Activated naive CD4-positive, alpha-beta T cell (primary cell): ENCODE results near the gene WIPF2.

Source experiments
- DNase-seq, 4 experiments: peaks; one replicate each; lab custom pipeline; 2025; lab: John Stamatoyannopoulos, UW

Gene WIPF2, protein sequence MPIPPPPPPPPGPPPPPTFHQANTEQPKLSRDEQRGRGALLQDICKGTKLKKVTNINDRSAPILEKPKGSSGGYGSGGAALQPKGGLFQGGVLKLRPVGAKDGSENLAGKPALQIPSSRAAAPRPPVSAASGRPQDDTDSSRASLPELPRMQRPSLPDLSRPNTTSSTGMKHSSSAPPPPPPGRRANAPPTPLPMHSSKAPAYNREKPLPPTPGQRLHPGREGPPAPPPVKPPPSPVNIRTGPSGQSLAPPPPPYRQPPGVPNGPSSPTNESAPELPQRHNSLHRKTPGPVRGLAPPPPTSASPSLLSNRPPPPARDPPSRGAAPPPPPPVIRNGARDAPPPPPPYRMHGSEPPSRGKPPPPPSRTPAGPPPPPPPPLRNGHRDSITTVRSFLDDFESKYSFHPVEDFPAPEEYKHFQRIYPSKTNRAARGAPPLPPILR

DNA sequence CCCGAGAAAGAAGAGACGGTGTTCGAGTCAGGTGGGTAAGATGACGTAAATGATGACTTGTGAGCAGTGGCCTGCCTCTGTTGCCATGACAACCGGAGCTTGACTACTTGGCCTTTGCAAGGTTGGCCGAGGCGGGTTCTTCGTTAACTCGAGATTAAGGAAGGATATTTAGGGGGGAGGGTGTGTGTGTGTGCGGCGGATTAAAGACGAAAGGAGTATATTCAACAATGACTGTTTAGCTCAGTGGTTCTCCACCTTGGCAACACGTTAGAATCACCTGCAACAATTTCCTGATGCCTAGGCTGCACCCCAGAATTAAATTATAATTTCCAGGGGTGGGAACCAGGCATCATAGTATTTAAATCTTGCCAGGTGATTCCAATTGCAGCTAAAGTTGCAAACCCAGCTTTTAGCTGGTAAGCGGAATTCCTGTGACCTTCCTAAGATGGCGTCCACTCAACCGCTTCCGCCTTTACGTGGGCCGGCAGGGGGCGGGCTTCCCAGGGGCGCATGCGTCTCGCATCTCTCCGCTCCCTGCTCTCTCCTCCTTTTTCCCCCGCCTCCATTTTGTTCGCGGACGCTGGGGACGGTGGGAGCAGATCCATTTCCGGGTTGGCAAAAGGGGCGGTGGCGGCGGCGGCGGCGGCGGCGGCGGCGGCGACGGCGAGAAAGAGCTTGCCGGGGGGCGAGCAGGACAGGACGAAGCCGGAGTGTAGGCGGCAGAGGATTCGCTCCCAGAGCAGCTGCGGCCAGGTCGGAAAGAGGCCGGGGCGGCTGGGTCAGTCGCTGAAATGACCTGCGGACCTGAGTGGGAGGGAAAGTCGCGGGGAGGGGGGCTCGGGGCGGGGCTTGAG, at the start of gene WIPF2:
TSS of gene WIPF2 (plus strand) at position 565 of the 854 bp plus-strand sequence. CDS start 37,156 bp downstream, outside the sequence.
- DNase-seq = peak; percentile 87 to 94 (median 92)

DNA sequence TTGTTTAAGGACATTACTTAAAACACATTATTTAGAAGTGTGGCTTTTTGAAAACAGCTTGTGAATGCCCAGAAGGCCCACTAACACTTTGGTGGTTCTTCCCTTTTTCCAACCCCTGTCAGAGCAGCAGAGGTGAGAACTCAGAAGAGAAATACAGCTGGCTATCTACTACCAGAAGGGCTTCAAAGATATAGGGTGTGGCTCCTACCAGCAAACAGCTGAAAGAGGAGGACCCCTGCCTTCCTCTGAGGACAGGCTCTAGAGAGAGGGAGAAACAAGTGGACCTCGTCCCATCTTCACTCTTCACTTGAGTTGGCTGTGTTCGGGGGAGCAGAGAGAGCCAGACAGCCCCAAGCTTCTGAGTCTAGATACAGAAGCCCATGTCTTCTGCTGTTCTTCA, 48.8 kb upstream of the WIPF2 start:
- no peak for DNase-seq

DNA sequence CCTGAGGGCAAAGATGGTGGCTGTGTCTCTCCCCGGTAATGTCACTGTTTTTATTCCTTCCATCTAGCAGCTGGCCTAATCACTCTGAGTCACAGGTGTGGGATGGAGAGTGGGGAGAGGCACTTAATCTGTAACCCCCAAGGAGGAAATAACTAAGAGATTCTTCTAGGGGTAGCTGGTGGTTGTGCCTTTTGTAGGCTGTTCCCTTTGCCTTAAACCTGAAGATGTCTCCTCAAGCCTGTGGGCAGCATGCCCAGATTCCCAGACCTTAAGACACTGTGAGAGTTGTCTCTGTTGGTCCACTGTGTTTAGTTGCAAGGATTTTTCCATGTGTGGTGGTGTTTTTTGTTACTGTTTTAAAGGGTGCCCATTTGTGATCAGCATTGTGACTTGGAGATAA, 47.4 kb upstream of the WIPF2 start:
- no peak for DNase-seq

DNA sequence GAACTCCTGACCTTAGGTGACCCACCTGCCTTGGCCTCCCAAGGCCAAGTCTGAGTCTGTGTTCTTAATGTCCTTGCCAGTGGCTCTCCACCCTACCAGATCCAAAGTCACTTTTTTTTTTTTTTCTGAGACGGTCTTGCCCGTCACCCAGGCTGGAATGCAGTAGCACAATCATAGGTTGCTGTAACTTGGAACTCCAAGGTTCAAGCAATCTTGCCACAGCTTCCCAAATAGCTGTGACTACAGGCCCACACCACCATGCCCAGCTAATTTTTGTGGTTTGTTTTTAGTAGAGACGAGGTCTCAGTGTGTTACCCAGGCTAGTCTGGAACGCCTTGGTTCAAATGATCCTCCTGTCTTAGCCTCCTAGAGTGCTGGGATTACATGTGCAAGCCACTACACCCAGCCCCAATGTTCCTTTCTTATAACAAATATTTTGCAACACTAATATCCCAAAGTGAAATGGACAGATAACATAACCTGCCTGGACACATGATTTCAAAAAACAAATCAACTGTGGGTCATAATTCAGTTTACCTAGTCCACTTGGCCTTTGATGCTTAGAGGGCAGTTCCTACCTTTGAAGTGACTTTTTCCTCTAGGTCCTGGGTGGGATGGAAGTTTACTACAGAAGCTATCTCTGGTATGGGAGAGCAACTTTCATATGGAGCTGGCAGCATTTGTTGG, 45.9 kb upstream of the WIPF2 start:
- DNase-seq = no peak

DNA sequence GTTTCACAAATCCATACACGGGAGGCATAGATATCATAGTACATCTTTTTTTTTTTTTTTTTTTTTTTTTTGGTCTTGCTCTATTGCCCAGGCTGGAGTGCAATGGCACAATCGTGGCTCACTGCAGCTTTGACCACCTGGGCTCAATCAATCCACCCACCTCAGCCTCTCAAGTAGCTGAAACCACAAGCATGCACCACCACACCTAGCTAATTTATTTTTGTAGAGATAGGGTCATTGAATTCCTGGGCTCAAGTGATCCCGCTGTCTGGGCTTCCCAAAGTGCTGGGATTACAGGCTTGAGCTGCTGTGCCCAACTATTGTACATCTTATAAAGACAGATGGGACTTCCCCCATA, 45.3 kb upstream of the WIPF2 start:
- DNase-seq = no peak

DNA sequence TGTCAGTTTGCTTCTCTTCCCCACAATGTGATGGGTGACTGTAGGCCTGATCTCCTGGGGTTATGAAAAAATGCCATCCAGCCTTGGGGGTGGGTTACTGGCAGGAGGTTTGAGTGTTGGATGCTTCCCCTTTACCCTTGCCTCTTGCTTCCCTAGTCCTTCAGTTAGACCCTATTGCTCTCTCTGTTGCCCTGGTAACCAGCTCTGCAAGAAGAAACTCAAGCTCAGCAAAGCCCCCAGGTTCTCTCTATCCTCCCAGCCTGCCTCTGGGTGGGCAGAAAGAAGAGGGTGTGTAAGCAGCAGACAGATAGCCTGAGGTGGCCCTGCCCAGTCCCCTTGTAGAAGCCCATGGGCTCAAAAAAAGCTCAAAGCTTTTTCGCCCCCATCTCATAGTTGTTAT, 44.6 kb upstream of the WIPF2 start:
- DNase-seq = no peak

DNA sequence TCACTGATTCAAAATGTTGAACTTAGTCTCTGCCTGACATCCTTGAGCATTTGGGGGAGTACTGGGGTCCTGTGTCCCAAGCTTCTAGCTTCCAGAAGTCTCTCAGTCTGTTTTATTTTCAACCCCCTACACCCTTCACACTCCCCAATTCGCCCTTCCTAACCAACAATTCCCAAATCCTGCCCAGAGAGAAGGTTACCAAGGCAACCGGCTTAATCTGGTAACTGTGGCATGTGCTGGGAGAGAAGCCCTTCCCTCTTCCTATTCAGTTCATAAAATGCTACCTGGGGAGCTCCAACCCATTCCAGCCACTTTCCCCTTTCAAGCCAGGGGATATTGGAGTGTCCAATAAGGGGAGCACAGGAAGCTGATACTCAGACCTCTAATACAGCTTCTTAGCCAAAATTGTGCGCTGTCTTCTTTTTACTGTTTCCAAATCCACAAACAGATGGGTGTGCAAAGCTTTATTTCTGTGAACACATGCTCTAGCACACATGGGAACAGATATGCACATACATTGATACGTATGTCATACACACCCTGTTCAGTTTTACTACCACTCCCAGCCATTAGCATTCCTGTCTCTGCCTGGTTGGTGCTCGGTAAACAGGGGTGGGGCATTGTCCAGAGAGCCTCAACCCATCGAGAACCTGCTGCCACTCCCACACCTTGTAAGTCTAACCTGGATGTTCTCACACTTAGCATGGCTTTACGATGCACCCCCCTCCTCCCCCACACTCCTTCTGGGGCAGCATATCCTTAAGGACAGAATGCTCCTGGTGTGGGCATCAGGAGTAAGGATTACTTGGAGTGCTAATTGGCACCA, 43.0 kb upstream of the WIPF2 start:
- DNase-seq = no peak

DNA sequence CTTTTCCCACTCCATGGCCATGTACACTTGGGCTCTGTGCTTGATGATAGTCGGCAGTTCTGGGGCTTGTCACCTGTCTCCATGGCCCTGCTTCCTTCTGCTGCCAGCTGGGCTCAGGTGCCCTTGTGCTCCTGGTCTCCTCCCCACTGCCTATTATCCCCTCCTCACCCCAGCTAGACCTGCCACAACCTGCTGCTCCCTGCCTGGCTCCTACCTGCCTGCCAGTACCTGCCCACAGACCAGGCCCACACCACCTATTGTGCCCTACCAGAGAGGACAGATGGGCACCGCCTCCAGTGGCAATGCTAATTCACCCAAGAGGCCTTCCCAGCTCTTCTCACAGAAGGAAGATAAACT, 42.4 kb upstream of the WIPF2 start:
- no peak for DNase-seq

DNA sequence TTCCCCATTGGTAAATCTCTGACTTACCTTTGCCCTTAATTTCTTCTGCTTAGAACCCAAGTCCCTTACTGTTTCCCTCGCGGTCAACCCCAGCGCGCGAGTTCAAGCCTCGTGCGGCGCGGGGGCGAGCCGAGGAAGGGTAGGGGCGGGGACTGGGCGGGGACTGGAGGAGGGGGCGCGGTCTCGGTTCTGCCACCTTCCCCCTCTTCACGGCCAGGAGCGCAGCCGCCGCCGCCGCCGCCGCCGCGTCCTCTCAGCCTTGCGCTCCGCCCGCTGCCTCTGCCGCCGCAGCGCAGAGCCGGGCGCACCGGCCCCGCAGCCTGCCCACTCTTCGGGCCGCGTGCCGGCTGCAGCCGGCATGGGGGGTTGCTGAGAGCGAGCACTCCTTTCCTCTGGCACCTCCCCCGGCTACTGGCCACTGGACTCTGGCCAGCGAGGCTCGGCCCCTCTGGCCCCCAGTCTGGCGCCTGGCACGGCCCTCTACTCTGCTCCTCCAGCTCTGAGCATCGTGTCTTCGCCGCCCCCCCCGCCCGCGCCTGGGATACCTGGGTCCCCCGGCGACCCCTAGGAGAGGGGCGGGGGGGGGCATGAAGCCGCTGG, 41.7 kb upstream of the WIPF2 start, which contains the start of gene RAPGEFL1:
TSS of gene RAPGEFL1 (plus strand) at position 196 of the 600 bp plus-strand sequence. CDS start at position 588, 392 bp downstream.
- peak; percentile 51 to 79 (median 62) for DNase-seq

DNA sequence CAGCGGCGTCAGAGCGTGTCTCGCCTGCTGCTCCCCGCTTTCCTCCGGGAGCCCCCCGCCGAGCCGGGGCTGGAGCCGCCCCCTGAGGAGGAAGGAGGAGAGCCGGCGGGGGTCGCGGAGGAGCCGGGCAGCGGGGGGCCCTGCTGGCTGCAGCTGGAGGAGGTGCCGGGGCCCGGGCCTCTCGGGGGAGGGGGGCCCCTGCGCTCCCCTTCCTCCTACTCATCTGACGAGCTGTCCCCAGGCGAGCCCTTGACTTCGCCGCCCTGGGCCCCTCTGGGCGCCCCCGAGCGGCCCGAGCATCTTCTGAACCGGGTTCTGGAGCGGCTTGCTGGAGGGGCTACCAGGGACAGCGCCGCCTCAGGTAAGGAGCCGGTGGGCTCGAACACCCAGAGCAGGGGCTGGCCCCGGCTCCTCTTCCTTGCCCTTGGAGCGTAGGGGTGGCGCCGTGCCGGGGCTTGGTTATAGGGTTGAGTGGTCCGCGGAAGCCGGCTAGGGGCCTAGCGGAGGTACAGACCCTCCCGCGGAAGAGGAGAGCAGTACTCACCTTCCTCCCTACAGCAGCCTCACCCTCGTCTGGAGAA, 41.0 kb upstream of the WIPF2 start:
- no peak for DNase-seq

DNA sequence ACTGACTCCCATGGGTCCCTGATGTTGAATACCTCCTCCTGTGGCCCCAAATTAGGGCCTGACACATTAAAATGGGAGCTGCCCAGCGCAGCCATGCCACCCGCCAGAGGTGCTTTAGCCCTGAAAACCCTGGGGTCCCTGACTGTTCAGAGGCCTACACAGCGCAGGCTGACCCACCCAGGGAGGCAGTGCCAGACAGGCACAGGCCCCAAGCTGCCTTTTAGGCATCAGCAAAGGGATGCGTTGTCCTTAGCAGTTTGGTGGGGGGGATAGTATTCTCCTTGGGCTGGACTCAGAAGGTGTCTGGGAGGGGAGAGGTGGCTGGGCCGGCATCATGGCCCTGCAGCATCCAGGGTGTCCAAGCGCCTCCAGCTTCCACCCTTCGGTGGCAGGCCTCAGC, 40.4 kb upstream of the WIPF2 start:
- no peak for DNase-seq

DNA sequence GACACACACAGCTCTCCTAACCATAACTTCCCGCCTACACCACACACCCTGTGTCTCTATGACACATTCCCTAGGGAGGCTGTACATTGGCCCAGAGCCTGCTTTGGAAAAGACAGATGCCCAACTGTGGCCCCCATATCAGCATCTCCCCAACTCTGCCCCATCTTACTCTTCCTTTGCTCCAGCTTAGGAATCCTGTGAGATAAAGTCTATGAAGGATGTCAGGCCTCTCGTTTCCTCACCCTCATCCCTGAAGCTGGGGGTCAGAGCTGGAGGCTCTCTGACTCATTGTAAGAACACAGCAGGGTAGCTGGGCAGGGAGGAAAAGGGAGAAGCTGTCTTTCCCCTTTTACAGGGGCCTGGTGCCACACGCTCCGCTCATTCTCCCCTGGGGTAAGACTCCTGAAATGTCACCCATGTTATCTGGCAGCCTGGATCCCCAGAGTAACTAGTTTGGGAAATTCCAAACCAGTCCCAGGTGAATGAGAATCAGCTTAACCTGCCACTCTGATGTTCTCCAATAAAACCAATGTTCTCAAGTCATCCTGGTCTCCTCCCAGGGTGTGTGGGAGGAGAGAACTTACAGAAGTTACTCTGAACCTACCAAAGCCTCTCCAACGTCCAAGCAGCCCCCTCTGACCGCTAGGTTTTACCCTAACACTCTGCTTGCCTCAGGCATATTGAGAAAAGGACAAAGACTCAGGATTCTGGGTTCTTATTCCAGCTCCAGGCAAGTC, 39.0 kb upstream of the WIPF2 start:
- no peak for DNase-seq

DNA sequence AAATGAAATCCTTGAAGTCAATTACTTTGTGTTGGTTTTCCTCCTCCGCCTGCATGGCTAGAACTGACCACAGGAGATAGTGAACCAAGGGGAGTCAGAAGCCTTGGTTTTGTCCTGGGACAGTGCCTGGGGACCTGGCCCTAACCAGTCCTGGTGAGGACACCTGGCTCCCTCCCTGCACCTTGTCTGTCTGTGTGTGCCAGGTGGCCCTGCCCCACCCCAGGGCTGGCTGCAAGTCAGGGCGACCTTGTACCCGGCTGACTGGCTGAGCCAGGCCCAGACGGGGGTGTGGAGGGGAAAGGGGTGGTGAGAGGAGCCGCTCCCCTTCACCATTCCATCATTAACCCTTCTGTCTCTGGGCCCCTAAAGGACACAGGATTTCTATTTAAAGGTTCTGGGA, 38.4 kb upstream of the WIPF2 start:
- DNase-seq = no peak

DNA sequence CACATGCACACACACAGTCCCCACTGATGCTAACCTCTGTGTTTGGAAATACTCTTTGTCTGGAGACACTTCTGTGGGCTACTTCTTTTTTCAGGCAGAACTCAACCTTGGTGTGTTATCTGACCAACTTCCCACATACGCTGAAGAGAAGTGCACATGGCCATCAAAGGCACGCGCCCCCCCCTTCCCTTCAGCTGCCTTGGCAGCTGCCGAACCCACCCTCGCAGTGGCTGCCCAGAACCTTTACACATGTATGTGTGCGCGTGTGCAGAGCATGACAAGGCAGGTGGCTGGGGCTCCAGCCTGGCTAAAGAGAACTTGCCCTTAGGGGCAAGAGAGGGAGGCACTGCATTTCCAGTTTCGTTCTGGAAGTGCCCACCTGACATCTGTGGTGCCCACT, 37.9 kb upstream of the WIPF2 start:
- DNase-seq = no peak

DNA sequence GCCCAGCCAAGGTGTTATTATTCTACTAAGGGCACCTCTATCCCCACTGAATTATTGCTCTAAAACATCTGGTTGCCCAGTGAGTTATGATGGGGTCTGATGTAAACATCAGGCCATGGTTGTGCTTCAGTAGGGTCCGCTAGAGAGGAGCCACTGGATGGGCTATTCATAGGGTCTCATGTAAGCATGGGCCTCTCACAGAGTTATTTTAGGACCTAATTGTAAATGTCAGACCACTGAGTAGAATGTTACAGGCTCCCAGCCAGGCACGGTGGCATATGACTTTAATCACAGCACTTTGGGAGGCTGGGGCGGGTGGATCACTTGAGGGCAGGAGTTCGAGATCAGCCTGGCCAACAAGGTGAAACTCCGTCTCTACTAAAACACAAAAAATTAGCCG, 36.5 kb upstream of the WIPF2 start:
- DNase-seq = no peak

DNA sequence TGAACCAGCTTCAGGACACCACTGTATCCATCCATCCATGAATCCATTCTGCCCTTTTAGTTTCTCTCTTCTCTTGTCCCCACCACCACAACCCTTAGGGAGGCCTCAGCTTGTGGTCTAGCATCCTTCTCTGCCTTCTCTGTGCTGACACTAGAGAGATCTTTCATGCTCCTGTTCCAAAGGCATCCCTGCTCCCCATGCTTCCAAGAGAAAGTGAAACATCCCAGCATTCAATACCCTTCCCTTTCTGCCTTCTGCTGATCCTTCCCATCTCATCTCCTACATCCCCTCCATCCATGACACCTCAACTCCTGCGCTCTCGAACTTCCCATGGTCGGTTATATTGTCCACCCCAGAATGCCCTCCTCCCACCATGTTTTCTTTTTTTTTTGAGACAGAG, 31.9 kb upstream of the WIPF2 start:
- DNase-seq = no peak

DNA sequence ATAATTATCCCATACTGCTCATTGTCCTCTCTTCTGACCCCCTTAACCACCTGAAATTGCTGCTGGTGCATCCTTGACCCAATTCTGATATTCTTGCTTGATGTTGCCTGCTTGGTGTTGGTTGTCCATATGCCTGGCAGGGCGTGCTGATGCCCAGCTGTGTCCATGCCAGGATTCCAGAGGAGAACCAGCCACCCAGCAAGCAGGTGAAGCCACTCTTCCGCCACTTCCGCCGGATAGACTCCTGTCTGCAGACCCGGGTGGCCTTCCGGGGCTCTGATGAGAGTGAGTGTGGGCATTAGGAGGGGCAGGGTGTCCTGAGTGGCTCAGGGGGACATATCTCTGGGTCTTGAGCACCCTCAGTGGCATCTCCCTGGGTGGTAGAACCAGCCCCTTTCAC, 30.4 kb upstream of the WIPF2 start:
- no peak for DNase-seq

DNA sequence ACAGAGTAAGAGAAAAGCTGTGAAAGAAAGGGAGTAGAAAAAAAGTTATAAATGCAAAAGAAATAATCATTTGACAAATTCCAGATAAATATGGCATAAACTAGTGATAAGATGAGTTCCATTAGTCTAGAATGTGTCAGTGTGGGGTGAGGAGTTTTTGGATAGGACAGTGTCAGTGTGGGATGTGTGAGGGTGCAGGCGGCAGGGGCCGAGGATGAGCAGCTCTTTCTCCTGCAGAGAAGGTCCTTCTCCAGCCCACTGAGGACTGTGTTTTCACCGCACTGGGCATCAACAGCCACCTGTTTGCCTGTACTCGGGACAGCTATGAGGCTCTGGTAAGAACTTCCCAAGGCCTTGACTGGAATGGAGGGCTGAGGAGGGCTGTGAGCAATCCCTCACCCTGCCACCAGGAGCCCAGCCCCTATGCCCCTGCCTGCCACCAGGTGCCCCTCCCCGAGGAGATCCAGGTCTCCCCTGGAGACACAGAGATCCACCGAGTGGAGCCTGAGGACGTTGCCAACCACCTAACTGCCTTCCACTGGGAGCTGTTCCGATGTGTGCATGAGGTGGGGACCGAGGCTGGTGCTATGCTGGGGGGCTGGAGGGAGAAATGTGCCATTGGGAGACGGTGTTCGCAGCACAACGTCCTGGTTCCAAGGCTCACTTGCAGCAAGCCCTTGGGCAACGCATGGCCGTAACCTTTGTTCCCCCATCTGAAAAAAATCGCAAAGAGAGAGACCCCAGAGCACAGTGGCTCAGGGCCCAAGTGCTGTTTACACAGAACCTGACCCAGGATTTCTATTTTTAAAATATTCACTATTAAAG, 28.7 kb upstream of the WIPF2 start:
- peak in 1 of 4 experiments; percentile 41 for DNase-seq
